ENCODE results near the gene ANAPC2.

ANAPC2 gene

DNA sequence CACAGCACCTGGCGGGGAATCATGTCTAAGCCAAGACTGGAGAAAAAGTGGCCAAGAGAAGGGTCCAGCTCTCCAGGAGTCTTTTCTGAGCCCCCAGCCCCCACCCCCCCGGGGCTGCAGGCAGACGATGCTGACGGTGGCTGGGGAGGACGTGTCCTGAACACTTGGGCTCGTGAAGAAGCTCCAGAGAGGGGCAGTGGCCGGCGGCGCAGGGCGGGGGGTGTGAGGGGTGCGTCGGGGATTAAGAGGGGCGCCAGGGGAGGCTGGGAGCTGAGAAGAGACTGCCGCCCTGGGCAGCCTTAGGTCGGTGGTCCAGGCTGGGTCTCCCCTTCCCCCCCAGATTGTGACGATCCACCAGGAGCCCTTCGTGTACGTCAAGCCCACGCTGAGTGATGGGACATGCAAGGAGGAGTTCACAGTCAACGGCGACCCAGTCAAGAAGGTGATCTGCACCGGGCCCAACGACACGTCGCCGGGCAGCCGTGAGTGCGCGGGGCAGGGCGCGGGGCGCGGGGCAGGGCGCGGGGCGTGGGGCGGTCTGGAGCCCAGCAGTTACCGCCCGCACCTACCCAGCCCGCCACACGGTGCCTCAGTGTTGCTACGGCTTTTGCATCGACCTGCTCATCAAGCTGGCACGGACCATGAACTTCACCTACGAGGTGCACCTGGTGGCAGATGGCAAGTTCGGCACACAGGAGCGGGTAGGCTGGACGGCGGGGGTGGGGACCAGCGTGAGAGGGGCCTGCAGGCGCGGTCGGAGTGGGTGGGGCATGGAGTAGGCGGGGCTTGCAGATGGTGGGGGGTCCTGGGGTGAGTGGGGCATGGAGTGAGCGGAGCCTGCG lies 27.4 kb downstream of the ANAPC2 start:
- FAIRE-seq, result no peak

GRCh38 chr9:137160054-137160425 lies 28.3 kb downstream of the ANAPC2 start:
- no peak for FAIRE-seq

DNA sequence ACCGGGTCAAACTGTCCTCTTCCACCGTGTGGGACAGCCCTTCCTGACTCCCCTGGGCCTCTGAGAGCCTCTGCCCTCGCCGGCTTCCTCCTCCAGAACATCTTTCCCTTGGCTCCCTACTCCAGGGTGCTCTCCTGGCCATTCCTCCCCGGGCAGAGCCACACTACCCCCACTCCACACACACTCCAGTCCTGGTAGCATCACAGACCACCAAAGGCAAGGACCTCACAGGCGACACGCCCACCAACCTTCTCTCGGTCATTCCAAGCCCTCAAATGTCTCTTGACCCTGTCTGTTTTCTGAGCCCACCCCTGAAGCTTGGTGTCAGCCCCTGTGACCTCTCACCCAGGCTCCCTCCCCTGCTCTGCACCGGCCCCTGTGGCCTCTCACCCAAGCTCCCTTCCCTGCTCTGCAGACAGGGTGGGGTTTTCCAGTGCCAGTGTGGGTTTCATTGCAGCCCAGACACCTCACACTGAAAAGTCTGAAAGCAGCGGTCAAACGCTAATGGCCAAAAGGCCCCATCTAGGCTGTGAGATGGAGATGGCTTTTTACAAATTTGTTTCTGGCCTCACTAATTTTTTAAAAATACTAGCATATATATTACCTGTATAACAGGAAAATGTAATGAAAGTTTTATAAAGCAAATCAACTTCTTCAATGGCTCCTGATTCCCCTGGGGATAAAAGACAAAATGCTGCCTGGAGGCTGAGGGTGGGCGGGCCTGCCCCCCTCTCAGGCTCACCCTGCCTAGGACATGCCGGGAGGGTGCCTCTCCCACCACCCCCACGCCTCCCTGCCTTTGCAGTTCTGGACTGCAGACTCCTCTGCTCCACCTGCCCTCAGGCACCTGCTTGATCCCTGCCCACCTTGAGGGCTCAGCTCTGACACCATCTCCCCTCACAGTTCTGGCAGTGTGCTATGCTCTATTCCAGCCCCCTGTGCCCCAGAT lies 29.0 kb downstream of the ANAPC2 start:
- no peak for FAIRE-seq

- FAIRE-seq, result no peak
These were observed 29.7 kb downstream of the ANAPC2 start for GRCh38 chr9:137158625-137159024.

GRCh38 chr9:137157618-137158415 lies 30.5 kb downstream of the ANAPC2 start:
- FAIRE-seq, result no peak

DNA sequence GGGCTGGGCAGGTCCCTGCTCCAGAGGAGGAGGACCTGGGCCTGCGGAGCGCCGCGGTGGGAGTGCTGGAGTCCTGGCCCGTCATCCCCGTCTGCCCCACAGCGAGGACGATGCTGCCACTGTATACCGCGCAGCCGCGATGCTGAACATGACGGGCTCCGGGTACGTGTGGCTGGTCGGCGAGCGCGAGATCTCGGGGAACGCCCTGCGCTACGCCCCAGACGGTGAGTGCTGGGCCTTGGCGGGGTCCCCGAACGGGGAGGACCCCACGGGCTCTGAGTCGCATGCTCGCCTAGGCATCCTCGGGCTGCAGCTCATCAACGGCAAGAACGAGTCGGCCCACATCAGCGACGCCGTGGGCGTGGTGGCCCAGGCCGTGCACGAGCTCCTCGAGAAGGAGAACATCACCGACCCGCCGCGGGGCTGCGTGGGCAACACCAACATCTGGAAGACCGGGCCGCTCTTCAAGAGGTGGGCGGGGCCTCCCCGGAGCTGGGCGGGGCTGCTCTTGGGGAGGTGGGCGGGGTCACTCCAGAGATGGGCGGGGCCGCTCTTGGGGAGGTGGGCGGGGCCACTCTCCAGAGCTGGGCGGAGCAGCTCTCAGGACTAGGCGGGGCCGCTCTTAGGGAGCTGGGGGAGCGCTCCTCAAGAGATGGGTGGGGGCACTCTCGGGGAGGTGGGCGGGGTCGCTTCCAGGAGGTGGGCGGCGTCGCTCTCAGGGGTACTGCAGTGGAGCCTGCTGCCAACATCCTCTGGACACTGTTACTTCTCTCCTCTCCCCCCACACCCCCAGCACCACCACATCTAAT lies 31.6 kb downstream of the ANAPC2 start:
- no peak for FAIRE-seq

GRCh38 chr9:137152844-137153405 lies 35.4 kb downstream of the ANAPC2 start:
- no peak for FAIRE-seq

DNA sequence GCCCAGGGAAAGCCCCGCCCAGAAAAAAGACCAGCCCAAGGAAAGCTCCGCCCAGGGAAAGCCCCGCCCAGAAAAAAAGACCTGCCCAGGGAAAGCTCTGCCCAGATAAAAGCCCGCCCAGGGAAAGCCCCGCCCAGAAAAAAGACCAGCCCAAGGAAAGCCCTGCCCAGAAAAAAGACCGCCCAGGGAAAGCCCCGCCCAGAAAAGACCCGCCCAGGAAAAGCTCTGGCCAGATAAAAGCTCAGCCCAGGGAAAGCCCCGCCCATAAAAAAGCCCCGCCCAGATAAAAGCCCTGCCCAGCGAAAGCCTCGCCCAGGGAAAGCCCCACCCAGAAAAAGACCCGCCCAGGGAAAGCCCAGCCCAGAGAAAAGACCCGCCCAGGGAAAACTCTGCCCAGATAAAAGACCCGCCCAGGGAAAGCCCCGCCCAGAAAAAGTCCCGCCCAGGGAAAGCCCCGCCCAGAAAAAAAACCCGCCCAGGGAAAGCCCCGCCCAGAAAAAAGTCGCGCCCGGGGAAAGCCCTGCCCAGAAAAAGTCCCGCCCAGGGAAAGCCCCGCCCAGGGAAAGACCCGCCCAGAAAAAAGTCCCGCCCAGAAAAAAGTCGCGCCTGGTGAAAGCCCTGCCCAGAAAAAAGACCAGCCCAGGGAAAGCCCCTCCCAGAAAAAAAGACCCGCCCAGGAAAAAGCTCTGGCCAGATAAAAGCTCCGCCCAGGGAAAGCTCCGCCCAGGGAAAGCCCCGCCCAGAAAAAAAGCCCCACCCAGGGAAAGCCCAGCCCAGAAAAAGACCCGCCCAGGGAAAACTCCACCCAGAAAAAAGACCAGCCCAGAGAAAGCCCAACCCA lies 37.5 kb downstream of the ANAPC2 start:
- FAIRE-seq, result no peak

- no peak for FAIRE-seq
These were observed 38.3 kb downstream of the ANAPC2 start for GRCh38 chr9:137149942-137150616.

DNA sequence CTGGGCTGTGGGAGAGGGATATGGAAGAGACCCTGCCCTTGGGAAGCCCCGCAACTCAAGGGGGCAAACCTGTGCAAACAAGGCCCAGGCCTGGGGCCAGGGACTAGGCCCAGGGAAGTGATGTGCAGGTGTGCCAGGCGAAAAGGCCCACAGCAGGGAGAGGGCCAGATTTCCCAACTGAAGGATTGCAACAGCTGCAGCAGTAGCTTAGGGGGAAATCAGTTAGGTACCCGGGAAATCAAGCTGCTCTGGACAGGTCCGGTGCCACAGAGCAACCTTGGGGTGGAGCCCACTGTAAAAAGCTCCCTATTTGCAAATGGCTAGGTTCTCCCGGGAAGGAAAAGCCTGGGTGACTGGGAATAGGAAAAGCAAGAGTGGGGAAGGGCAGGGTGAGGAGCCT lies 39.0 kb downstream of the ANAPC2 start:
- FAIRE-seq, result no peak

DNA sequence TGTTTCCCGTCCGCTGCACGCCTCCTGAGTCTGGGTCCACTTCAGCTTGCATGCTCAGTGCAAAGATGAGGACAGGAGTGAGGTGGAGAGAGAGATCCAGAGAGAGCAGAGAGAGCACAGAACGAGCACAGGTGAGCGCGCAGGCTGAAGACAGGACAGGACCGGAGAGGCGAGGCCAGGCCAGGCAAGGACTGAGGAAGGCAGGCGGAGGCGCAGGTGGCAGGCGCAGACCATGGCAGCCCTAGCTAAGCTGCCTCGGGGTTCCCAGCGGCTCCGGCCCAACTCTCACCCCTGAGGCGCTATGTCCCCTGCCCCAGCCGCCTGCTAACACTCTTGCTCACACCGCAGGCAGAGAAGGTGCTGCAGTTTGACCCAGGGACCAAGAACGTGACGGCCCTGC lies 39.7 kb downstream of the ANAPC2 start:
- FAIRE-seq, result no peak

DNA sequence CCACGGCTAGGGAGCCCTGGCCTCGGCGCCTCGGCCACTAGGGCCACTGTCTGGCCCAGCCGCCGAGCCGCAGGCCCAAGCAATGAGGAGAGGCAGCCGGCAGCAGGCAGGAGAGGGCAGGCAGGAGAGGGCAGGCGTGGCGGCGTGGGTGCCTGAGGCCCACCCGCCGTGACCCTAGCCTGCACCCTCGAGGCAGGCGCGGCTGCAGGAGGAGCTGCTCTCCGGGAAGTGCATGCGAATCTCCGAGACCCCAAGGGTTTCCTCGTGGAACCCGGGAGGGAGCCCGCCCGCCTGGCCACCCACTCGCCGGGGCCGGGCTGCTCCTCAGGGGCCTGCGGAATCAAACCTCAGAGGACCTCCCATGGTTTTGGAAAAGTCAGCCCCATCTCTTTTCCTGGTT lies 40.1 kb downstream of the ANAPC2 start:
- no peak for FAIRE-seq

DNA sequence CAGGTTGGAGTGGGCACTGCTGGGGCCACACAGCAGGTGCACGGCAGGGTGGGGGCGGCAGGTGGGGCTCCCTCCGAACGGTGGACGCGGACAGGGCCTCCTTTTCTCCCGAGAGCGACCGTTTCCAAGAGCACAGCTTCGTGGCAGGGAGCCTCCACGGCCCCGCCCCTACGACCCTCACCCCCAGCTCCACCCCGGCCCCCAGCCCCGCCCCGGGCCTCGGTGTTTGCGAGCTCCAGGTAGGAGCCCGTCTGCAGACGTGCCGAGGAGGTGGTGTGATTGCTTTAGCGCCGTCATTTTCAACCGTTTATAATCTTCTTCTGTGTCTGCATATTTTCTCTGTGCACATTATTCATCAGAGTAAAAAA lies 40.6 kb downstream of the ANAPC2 start:
- no peak for FAIRE-seq

DNA sequence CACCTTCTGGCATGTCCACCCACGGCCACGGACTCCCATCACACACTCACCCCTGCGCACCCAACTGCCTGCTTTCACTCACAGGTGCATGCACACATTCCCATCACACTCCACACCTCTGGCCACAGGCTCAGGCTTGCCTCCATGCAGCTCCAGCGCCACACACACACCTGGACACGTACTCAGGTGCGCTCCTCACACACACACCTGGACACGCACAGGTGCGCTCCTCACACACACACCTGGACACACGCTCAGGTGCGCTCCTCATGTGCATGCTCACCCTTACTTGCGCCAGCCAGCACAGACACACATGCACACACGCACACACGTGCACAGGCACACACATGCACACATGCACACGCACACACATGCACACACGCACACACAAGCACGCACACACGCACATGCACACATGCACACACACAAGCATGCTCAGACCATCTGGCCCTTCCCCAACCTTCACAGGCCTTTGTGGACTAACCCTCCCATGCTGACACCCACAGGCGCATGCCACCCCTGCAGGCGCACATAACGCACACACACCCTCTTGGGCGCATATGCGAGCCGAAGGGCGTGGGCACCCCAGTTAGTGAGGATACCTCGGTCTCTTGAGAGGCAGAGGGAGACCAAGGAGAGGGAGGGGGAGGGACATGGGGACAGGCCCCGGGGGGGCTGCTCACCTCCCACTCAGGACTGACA lies 41.1 kb downstream of the ANAPC2 start:
- no peak for FAIRE-seq

- FAIRE-seq, result no peak
These were observed 41.8 kb downstream of the ANAPC2 start for GRCh38 chr9:137146527-137146918.

- no peak for FAIRE-seq
These were observed 42.4 kb downstream of the ANAPC2 start for GRCh38 chr9:137145731-137146526.

DNA sequence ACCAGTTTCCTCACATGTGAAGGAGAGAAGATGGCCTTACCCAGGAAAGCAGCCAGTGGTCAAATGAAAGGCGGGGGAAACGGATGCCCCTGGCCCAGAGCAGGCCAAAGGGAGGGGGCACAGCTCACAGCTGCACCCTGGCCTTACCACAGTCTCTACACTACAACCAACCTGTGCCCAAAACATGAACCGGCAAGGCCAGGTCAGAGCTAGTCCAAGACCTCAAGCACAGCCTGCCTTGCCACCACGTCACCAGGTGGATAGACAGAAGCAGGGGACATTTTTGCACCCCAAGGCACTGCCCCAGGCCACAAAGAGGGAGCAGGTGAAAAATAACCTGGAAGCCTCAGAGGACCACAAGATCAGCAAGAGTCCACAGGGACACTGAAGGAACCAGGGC lies 44.9 kb downstream of the ANAPC2 start:
- no peak for FAIRE-seq

GRCh38 chr9:137141976-137142936 lies 46.1 kb downstream of the ANAPC2 start:
- no peak for FAIRE-seq

All from TTC549 (cell line).